MM.1S (cell line): ENCODE measurements around the gene CALML5.

ENCODE experiments used
- DNase-seq: peaks from one replicate; pipeline ENCODE4 v3.0.0-alpha.2; 2015
- H2AFZ ChIP-seq: fragments of 300-600 bp; sonication (generic); 2 replicates; pipeline ENCODE4 v1.6.0; 2016; ENCODE audit warnings: antibody characterized with exemption, low read length
- H3F3A ChIP-seq: fragments of 300-600 bp; sonication (generic); 2 replicates; pipeline ENCODE4 v1.6.1; 2016; ENCODE audit warnings: mild to moderate bottlenecking, antibody characterized with exemption, low read length, moderate library complexity, mixed read lengths; ENCODE audit not compliant: insufficient read depth
- H3K27ac ChIP-seq: fragments of 300-600 bp; sonication (generic); 2 replicates; pipeline ENCODE4 v1.5.1; 2016; ENCODE audit warnings: mild to moderate bottlenecking, low read length
- H3K27me3 ChIP-seq: fragments of 300-600 bp; sonication (generic); replicated peaks from 2 replicates; pipeline ENCODE4 v1.6.0; 2016; ENCODE audit warnings: low read length; ENCODE audit not compliant: insufficient read depth
- H3K36me3 ChIP-seq: fragments of 300-600 bp; sonication (generic); replicated peaks from 2 replicates; pipeline ENCODE4 v1.6.1; 2016; ENCODE audit warnings: mild to moderate bottlenecking, low read length, mixed read lengths; ENCODE audit not compliant: insufficient read depth
- H3K4me1 ChIP-seq: fragments of 300-600 bp; sonication (generic); 2 replicates; pipeline ENCODE4 v1.6.1; 2016; ENCODE audit warnings: low read length, mixed read lengths
- H3K4me2 ChIP-seq: fragments of 300-600 bp; sonication (generic); 2 replicates; pipeline ENCODE4 v1.6.0; 2016; ENCODE audit warnings: low read depth, low read length
- H3K4me3 ChIP-seq: fragments of 300-600 bp; sonication (generic); 2 replicates; pipeline ENCODE4 v1.5.1; 2016; ENCODE audit warnings: low read length, mixed read lengths
- H3K79me2 ChIP-seq: fragments of 300-600 bp; sonication (generic); 2 replicates; pipeline ENCODE4 v1.6.1; 2016; ENCODE audit warnings: mixed run types, low read length, mixed read lengths
- H3K9ac ChIP-seq: fragments of 300-600 bp; sonication (generic); 2 replicates; pipeline ENCODE4 v1.6.1; 2016; ENCODE audit warnings: low read length, mixed read lengths
- H3K9me2 ChIP-seq: fragments of 300-600 bp; sonication (generic); replicated peaks from 2 replicates; pipeline ENCODE4 v1.6.1; 2016; ENCODE audit warnings: mild to moderate bottlenecking, low read length, mixed read lengths; ENCODE audit not compliant: insufficient read depth
- H3K9me3 ChIP-seq: fragments of 300-600 bp; sonication (generic); replicated peaks from 2 replicates; pipeline ENCODE4 v1.6.1; 2016; ENCODE audit warnings: mild to moderate bottlenecking, low read length, mixed read lengths; ENCODE audit not compliant: insufficient read depth
- H4K20me1 ChIP-seq: fragments of 300-600 bp; sonication (generic); 2 replicates; pipeline ENCODE4 v1.6.1; 2016; ENCODE audit warnings: mild to moderate bottlenecking, low read length, moderate library complexity, mixed read lengths; ENCODE audit not compliant: insufficient read depth
- CTCF ChIP-seq: fragments of 300-600 bp; sonication (generic); IDR thresholded peaks from 2 replicates; pipeline ENCODE4 v1.5.1; 2016; ENCODE audit warnings: antibody characterized with exemption, low read length, mixed read lengths
- EZH2 ChIP-seq: fragments of 300-600 bp; sonication (generic); optimal IDR thresholded peaks from 2 replicates; pipeline ENCODE3; 2017; ENCODE audit warnings: low read depth, mild to moderate bottlenecking, antibody characterized with exemption, low read length, mixed read lengths
- EZH2phosphoT487 ChIP-seq: fragments of 300-600 bp; sonication (generic); IDR thresholded peaks from 2 replicates; pipeline ENCODE4 v1.6.1; 2018; ENCODE audit warnings: antibody characterized with exemption, low read length

Gene CALML5

GRCh38 chr10:5538892-5539651 is 39.7 kb upstream of the CALML5 start:
- Histone ChIP-seq H3K27ac (no peak overlapping the region), H3K4me2 (no peak overlapping the region), H3K27me3 (no peaks in the 10 kb centered on the region), H2AFZ (no peak overlapping the region), H3K9ac (no peak overlapping the region), H3K36me3 (no peaks in the 10 kb centered on the region), H3K4me3 (no peak overlapping the region), H3K9me3 (no peaks in the 10 kb centered on the region), H3F3A (no peaks in the 10 kb centered on the region), H4K20me1 (no peaks in the 10 kb centered on the region), H3K9me2 (no peaks in the 10 kb centered on the region), H3K79me2 (no peaks in the 10 kb centered on the region), H3K4me1 (no peaks in the 10 kb centered on the region)
- no peak for DNase-seq
- TF ChIP-seq EZH2 = no peak

GRCh38 chr10:5538446-5538845 is 39.1 kb upstream of the CALML5 start:
- H2AFZ ChIP-seq = no peak overlapping the region
- H3K9me2 ChIP-seq = no peaks in the 10 kb centered on the region
- no peaks in the 10 kb centered on the region for H3K9me3 ChIP-seq
- no peaks in the 10 kb centered on the region for H3F3A ChIP-seq
- H3K4me3 ChIP-seq = no peak overlapping the region
- TF ChIP-seq CTCF = no peak
- TF ChIP-seq EZH2phosphoT487 = no peak
- no peak for TF ChIP-seq EZH2
- no peak for DNase-seq
- no peaks in the 10 kb centered on the region for H3K4me1 ChIP-seq
- H3K4me2 ChIP-seq = no peak overlapping the region
- H3K79me2 ChIP-seq = no peaks in the 10 kb centered on the region
- no peak overlapping the region for H3K27ac ChIP-seq
- H4K20me1 ChIP-seq = no peaks in the 10 kb centered on the region
- H3K27me3 ChIP-seq = no peaks in the 10 kb centered on the region
- no peaks in the 10 kb centered on the region for H3K36me3 ChIP-seq
- no peak overlapping the region for H3K9ac ChIP-seq

- Histone ChIP-seq H4K20me1 (no peaks in the 10 kb centered on the region), H3K36me3 (no peaks in the 10 kb centered on the region), H3K9me3 (no peaks in the 10 kb centered on the region), H3K27me3 (no peaks in the 10 kb centered on the region), H3K27ac (no peak overlapping the region), H3K4me3 (no peak overlapping the region), H3K9me2 (no peaks in the 10 kb centered on the region), H3F3A (no peaks in the 10 kb centered on the region), H3K4me2 (no peak overlapping the region), H3K79me2 (no peaks in the 10 kb centered on the region), H2AFZ (no peak overlapping the region), H3K4me1 (no peaks in the 10 kb centered on the region), H3K9ac (no peak overlapping the region)
- DNase-seq = no peak
- no peak for TF ChIP-seq CTCF
- TF ChIP-seq EZH2 = no peak
- no peak for TF ChIP-seq EZH2phosphoT487
Measured at GRCh38 chr10:5537684-5538083, 38.3 kb upstream of the CALML5 start.

GRCh38 chr10:5536486-5537081 is 37.2 kb upstream of the CALML5 start:
- no peaks in the 10 kb centered on the region for H3F3A ChIP-seq
- H3K9ac ChIP-seq = no peak overlapping the region
- H3K36me3 ChIP-seq = no peaks in the 10 kb centered on the region
- H3K79me2 ChIP-seq = no peaks in the 10 kb centered on the region
- H2AFZ ChIP-seq = no peak overlapping the region
- TF ChIP-seq EZH2 = no peak
- TF ChIP-seq CTCF = no peak
- no peak for TF ChIP-seq EZH2phosphoT487
- H3K27ac ChIP-seq = no peak overlapping the region
- H3K9me3 ChIP-seq = no peaks in the 10 kb centered on the region
- no peaks in the 10 kb centered on the region for H3K27me3 ChIP-seq
- H3K4me3 ChIP-seq = no peak overlapping the region
- no peaks in the 10 kb centered on the region for H4K20me1 ChIP-seq
- H3K4me1 ChIP-seq = no peaks in the 10 kb centered on the region
- no peak for DNase-seq
- no peak overlapping the region for H3K4me2 ChIP-seq
- H3K9me2 ChIP-seq = no peaks in the 10 kb centered on the region
